SU-DHL-6 (cell line): ENCODE data around the gene TXNRD1.

Experiments used
- CTCF ChIP-seq: fragments of 200-600 bp; sonication (generic); IDR thresholded peaks from one replicate; pipeline ENCODE4 v1.5.1; 2017; ENCODE audit warnings: antibody characterized with exemption, mild to moderate bottlenecking, low read length, moderate library complexity; ENCODE audit not compliant: insufficient read depth, poor library complexity, severe bottlenecking
- EZH2phosphoT487 ChIP-seq: fragments of 200-600 bp; sonication (generic), shearing (Covaris generic); conservative IDR thresholded peaks from 2 replicates; pipeline ENCODE4 v1.6.1; 2018; ENCODE audit warnings: mild to moderate bottlenecking, antibody characterized with exemption, low read length, moderate library complexity, mixed read lengths

GRCh38 chr12:104319028-104319427, 103.4 kb downstream of the TXNRD1 start:
- TF ChIP-seq CTCF (no peak), EZH2phosphoT487 (no peak)
